PFSK-1 (cell line): Measurements from ENCODE around the gene CHAC1.

Experiments
- POLR2AphosphoS5 ChIP-seq: IDR thresholded peaks from 2 replicates; pipeline ENCODE4 v1.6.1; 2012; ENCODE audit warnings: low read depth, mild to moderate bottlenecking, control low read depth, low read length, moderate library complexity
- REST ChIP-seq, 2 experiments: IDR thresholded peaks; 2 replicates each; pipeline versions ENCODE4 v1.6.1 to v1.8.0; 2011 to 2012; ENCODE audit warnings: low read depth in 2 of 2, low read length in 2 of 2, control low read depth in 1 of 2, inconsistent platforms in 1 of 2, mild to moderate bottlenecking in 1 of 2, moderate library complexity in 1 of 2; ENCODE audit not compliant: insufficient read depth in 1 of 2

GRCh38 chr15:40960151-40960885, 7.0 kb downstream of the CHAC1 start:
- TF ChIP-seq REST (IDR thresholded peaks at IDR 0.05; ENCODE audit: insufficient read depth in 1 of 2, low read depth in 2 of 2, low read length in 2 of 2) (no peak), POLR2AphosphoS5 (no peak)
